Stimulated activated CD8-positive, alpha-beta memory T cell treated with anti-CD3 and anti-CD28 coated beads, Interleukin-2, amount 100 ng/mL, for 1 hour (primary cell): ENCODE data around the gene SCN3A.

Experiments
- DNase-seq, 2 donors: peaks; one replicate each; pipeline ENCODE4 v3.0.0-alpha.2; 2020; ENCODE audit warnings: low read depth in 2 of 2

SCN3A gene

GRCh38 chr2:165203689-165204559 lies at the start of gene SCN3A:
Gene SCN3A, minus strand, starts transcription at chr2:165204050. Its CDS starts 27,656 bp downstream, at chr2:165176394.
- no peak for DNase-seq

GRCh38 chr2:165253178-165253577 lies 49.3 kb upstream of the SCN3A start:
- no peak for DNase-seq

GRCh38 chr2:165251366-165251765 lies 47.5 kb upstream of the SCN3A start:
- no peak for DNase-seq

- no peak for DNase-seq
Observed at GRCh38 chr2:165248238-165248637, 44.4 kb upstream of the SCN3A start.

- no peak for DNase-seq
Observed at GRCh38 chr2:165245081-165245793, 41.4 kb upstream of the SCN3A start.

GRCh38 chr2:165240916-165241315 lies 37.1 kb upstream of the SCN3A start:
- DNase-seq, result no peak

GRCh38 chr2:165239856-165240515 lies 36.1 kb upstream of the SCN3A start:
- no peak for DNase-seq

- DNase-seq, result no peak
Observed at GRCh38 chr2:165239230-165239629, 35.4 kb upstream of the SCN3A start, which contains the start of gene SCN2A. Gene SCN2A, plus strand, starts transcription at chr2:165239414. Its CDS starts 56,410 bp downstream, at chr2:165295824.

- no peak for DNase-seq
Observed at GRCh38 chr2:165238295-165238694, 34.4 kb upstream of the SCN3A start.

GRCh38 chr2:165237056-165237455 lies 33.2 kb upstream of the SCN3A start:
- DNase-seq, result no peak

- no peak for DNase-seq
Observed at GRCh38 chr2:165227571-165227970, 23.7 kb upstream of the SCN3A start.

- no peak for DNase-seq
Observed at GRCh38 chr2:165224941-165225340, 21.1 kb upstream of the SCN3A start.

GRCh38 chr2:165219481-165219880 lies 15.6 kb upstream of the SCN3A start:
- no peak for DNase-seq

- no peak for DNase-seq
Observed at GRCh38 chr2:165214093-165214492, 10.2 kb upstream of the SCN3A start.

GRCh38 chr2:165208094-165208493 lies 4.2 kb upstream of the SCN3A start:
- DNase-seq, result no peak

- DNase-seq, result no peak
Observed at GRCh38 chr2:165205865-165206264, 2.0 kb upstream of the SCN3A start.

GRCh38 chr2:165202239-165202638 lies 1.6 kb downstream of the SCN3A start:
- no peak for DNase-seq

GRCh38 chr2:165198181-165198580 lies 5.7 kb downstream of the SCN3A start:
- no peak for DNase-seq

GRCh38 chr2:165197346-165197745 lies 6.5 kb downstream of the SCN3A start:
- DNase-seq, result no peak

GRCh38 chr2:165196411-165196810 lies 7.4 kb downstream of the SCN3A start:
- no peak for DNase-seq

GRCh38 chr2:165193178-165193777 lies 10.6 kb downstream of the SCN3A start:
- DNase-seq, result no peak

GRCh38 chr2:165192729-165193128 lies 11.1 kb downstream of the SCN3A start:
- DNase-seq, result no peak
